HepG2 (cell line): ENCODE results near the gene GRM6. TPM values are rescaled to one million over a fixed set of nuclear protein-coding genes. Genes with fewer than 3 reads are reported as not detected.

Experiments
- ATAC-seq: fragments of 200-7000 bp; cut with Tn5 transposase; 3 replicates; pipeline ENCODE4 v1.9.1; 2020; ENCODE audit warnings: mild to moderate bottlenecking, moderate library complexity
- BruUV-seq: library from RNA; stranded (reverse); fragments of 400-500 nt; replicated peaks from 2 replicates; lab custom pipeline; 2021; lab: Mats Ljungman, UMichigan
- CTCF ChIA-PET: fragments of 300-600 bp; formaldehyde crosslinking; extraction: SDS; loops from one replicate; lab custom pipeline; 2021; ENCODE audit warnings: low total read pairs, inconsistent platforms, low intra/inter-chr PET ratio; lab: Yijun Ruan, JAX
- POLR2A ChIA-PET: fragments of 350-600 bp; sonication (Branson Sonifier 250); formaldehyde crosslinking; loops from one replicate; lab custom pipeline; 2020; ENCODE audit warnings: antibody characterized with exemption, inconsistent platforms; lab: Yijun Ruan, JAX
- DNase-seq: peaks from one replicate; pipeline ENCODE4 v3.0.0-alpha.2; 2015; ENCODE audit warnings: low spot score
- FAIRE-seq: peaks from 3 replicates; lab custom pipeline; 2011; peaks lifted over from hg19 to GRCh38; lab: Jason Lieb, UNC
- H2AFZ ChIP-seq: one replicate; pipeline ENCODE4 v1.6.1; 2011; ENCODE audit warnings: low read length, inconsistent platforms
- H3K27ac ChIP-seq: fragments of 300-600 bp; 3 replicates; pipeline ENCODE4 v1.8.0; 2011; ENCODE audit warnings: mixed run types, mild to moderate bottlenecking, mixed read lengths, low read length, inconsistent platforms; ENCODE audit not compliant: insufficient read depth; ENCODE audit errors: extremely low read length
- H3K27me3 ChIP-seq, 2 experiments: fragments of 200-600 bp in 1 of 2; 2 replicates in 1 of 2; 3 replicates in 1 of 2; pipeline versions ENCODE4 v1.6.0 to v1.8.0; 2011; ENCODE audit warnings: low read length in 2 of 2, mild to moderate bottlenecking in 2 of 2, moderate library complexity in 2 of 2, inconsistent platforms in 1 of 2; ENCODE audit not compliant: insufficient read depth in 2 of 2, control insufficient read depth in 1 of 2
- H3K36me3 ChIP-seq, 2 experiments: fragments of 200-600 bp in 1 of 2; replicated peaks in 1 of 2; 2 replicates in 1 of 2; 3 replicates in 1 of 2; pipeline versions ENCODE4 v1.5.1 to v1.8.0; 2011; ENCODE audit warnings: low read length in 2 of 2, inconsistent platforms in 1 of 2; ENCODE audit not compliant: insufficient read depth in 2 of 2, control insufficient read depth in 1 of 2
- H3K4me1 ChIP-seq: 2 replicates; pipeline ENCODE4 v1.5.1; 2012; ENCODE audit warnings: low read length, inconsistent platforms; ENCODE audit not compliant: insufficient read depth
- H3K4me2 ChIP-seq: 2 replicates; pipeline ENCODE4 v1.6.0; 2011; ENCODE audit warnings: low read depth, low read length, inconsistent platforms
- H3K4me3 ChIP-seq, 3 experiments: fragments of 200-600 bp in 1 of 3; sonication (generic), shearing (Covaris generic) in 1 of 3; replicated peaks in 1 of 3; 2 replicates each; pipeline ENCODE4 v1.5.1; 2011 to 2016; ENCODE audit warnings: low read length in 3 of 3, inconsistent platforms in 2 of 3, low read depth in 2 of 3, mild to moderate bottlenecking in 2 of 3, control low read depth in 1 of 3, mixed read lengths in 1 of 3; ENCODE audit not compliant: insufficient read depth in 1 of 3
- H3K79me2 ChIP-seq: one replicate; pipeline ENCODE4 v1.6.1; 2011; ENCODE audit warnings: low read length, inconsistent platforms; ENCODE audit not compliant: insufficient read depth
- H3K9ac ChIP-seq: 2 replicates; pipeline ENCODE4 v1.6.0; 2011; ENCODE audit warnings: mild to moderate bottlenecking, low read depth, low read length, inconsistent platforms; ENCODE audit not compliant: insufficient read depth
- H3K9me3 ChIP-seq: 2 replicates; pipeline ENCODE4 v1.5.1; 2012; ENCODE audit warnings: mild to moderate bottlenecking, low read length
- H4K20me1 ChIP-seq: 2 replicates; pipeline ENCODE4 v1.6.0; 2011; ENCODE audit warnings: inconsistent platforms, mild to moderate bottlenecking, low read length, moderate library complexity; ENCODE audit not compliant: insufficient read depth
- JDP2 ChIP-seq: sonication (generic); formaldehyde crosslinking; IDR thresholded peaks from 2 replicates; pipeline ENCODE4 v1.8.1; 2022; ENCODE audit warnings: missing genetic modification reagents, borderline replicate concordance
- TFDP2 ChIP-seq: sonication (generic); formaldehyde crosslinking; IDR thresholded peaks from 2 replicates; pipeline ENCODE4 v1.4.0; 2020; ENCODE audit warnings: missing genetic modification reagents
- XBP1 ChIP-seq: sonication (generic); formaldehyde crosslinking; IDR thresholded peaks from 2 replicates; pipeline ENCODE4 v1.5.0; 2020; ENCODE audit warnings: missing genetic modification reagents
- WGBS: methylation state at CpG from one replicate; pipeline ENCODE4 v1.1.6; 2017; ENCODE audit warnings: low lambda C conversion rate; 5-methylcytosine and 5-hydroxymethylcytosine counted together
- in situ Hi-C: cut with HindIII; loops from 2 replicates; pipeline ENCODE4 v1.10.0; 2017; ENCODE audit warnings: low pct_unique_long_range_greater_than_20kb; ENCODE audit not compliant: extremely low pct_ligation_motif_present
- intact Hi-C: fragments of 100-400 bp; cut with micrococcal nuclease; formaldehyde crosslinking; loops from one replicate; pipeline ENCODE4 v1.10.0; 2022; ENCODE audit not compliant: unreplicated experiment
- polyA plus RNA-seq, 8 experiments: library from polyadenylated mRNA; depleted of rRNA in 3 of 8; stranded (reverse) in 7 of 8; unstranded in 1 of 8; fragments of >200 nt; fragmentation: Illumina TruSeq in 4 of 8; extraction: Trizol in 4 of 8; gene quantifications; 2 replicates each; pipeline versions ENCODE4 v1.2.1 to v1.2.3, GENCODE V29; 2011 to 2016; ENCODE audit warnings: low read depth in 4 of 8, missing spikeins in 1 of 8, mixed read lengths in 1 of 8; ENCODE audit not compliant: insufficient read depth in 1 of 8
- total RNA-seq, 5 experiments: library from RNA; depleted of rRNA; stranded (reverse); fragments of >200 nt; fragmentation: Illumina TruSeq; extraction: Trizol; gene quantifications; 2 replicates each; pipeline ENCODE4 v1.2.3, GENCODE V29; 2016; ENCODE audit warnings: low read depth in 1 of 5
- TF ChIP-seq, protein P1 (sequence below): sonication (generic); formaldehyde crosslinking; IDR thresholded peaks from 2 replicates; pipeline ENCODE4 v1.4.0; 2020; ENCODE audit warnings: missing genetic modification reagents, low read depth, mild to moderate bottlenecking, borderline replicate concordance
- TF ChIP-seq, protein P2 (sequence below): sonication (generic); formaldehyde crosslinking; IDR thresholded peaks from 2 replicates; pipeline ENCODE4 v1.5.1; 2020; ENCODE audit warnings: mild to moderate bottlenecking, missing genetic modification reagents, borderline replicate concordance

GRM6 gene
- total and polyA plus RNA-seq, 2 of the 13 experiments (the other 11 are each of a cell fraction or from before 2014, with no cell fraction given): not detected

DNA sequence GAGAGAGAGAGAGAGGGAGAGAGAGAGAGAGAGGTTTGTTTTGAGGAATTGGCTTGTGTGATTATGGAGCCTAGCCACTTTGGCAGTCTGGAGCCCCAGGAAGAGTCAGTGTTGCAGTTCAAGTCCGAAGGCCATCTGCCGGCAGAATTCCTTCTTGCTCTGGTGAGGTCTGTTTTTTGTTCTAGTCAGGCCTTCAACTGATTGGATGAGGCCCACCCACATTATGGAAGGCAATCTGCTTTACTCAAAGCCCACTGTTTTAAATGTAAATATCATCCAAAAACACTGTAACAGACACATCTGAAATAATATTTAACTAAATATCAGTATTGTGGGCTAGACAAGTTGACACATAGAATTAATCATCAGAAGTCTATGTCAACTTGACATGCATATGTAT is 11.4 kb upstream of the GRM6 start:
- Histone ChIP-seq H3K9me3 (peaks cover 57% of the 10 kb centered on the region), H3K36me3 (no peaks in the 10 kb centered on the region)
- CTCF ChIA-PET: no interaction called here
- TF ChIP-seq XBP1 (CRISPR knock-in tag): no peak
- TF ChIP-seq, protein P1, sequence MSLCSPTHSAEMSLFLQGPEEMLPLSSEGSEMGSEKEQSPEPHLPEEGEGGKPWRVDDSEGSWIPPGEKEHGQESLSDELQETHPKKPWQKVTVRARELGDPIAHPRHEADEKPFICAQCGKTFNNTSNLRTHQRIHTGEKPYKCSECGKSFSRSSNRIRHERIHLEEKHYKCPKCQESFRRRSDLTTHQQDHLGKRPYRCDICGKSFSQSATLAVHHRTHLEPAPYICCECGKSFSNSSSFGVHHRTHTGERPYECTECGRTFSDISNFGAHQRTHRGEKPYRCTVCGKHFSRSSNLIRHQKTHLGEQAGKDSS: no peak
- no peak for TF ChIP-seq TFDP2
- no peak for TF ChIP-seq JDP2 (CRISPR knock-in tag)
- TF ChIP-seq, all 625 proteins: peak for 0
- Histone ChIP-seq H3K79me2 (no peaks in the 10 kb centered on the region), H3K4me3 (no peak overlapping the region), H4K20me1 (no peaks in the 10 kb centered on the region), H3K4me2 (no peak overlapping the region), H3K9ac (no peak overlapping the region), H3K27me3 (no peaks in the 10 kb centered on the region), H2AFZ (no peak overlapping the region), H3K4me1 (no peaks in the 10 kb centered on the region), H3K27ac (no peak overlapping the region)
- no peak for FAIRE-seq
- in situ Hi-C loops: no loop called here
- 38% methylated on average over 2 of the region's 2 CpGs for WGBS
- BruUV-seq: no TSS peak
- intact Hi-C loops: no loop called here
- DNase-seq: no peak
- POLR2A ChIA-PET: no interaction called here
- no peak for ATAC-seq

GRCh38 chr5:178998441-178998840 is 3.3 kb upstream of the GRM6 start:
- FAIRE-seq (no peak), ATAC-seq (no peak), DNase-seq (no peak)
- ChIA-PET CTCF (no interaction called here), POLR2A (no interaction called here)
- no peaks in the 10 kb centered on the region; a peak in 1 of 5 replicates for H3K27me3 ChIP-seq
- H3K9me3 ChIP-seq: peaks cover 22% of the 10 kb centered on the region; the same call in 1 of the 2 replicates
- TF ChIP-seq, protein P2, sequence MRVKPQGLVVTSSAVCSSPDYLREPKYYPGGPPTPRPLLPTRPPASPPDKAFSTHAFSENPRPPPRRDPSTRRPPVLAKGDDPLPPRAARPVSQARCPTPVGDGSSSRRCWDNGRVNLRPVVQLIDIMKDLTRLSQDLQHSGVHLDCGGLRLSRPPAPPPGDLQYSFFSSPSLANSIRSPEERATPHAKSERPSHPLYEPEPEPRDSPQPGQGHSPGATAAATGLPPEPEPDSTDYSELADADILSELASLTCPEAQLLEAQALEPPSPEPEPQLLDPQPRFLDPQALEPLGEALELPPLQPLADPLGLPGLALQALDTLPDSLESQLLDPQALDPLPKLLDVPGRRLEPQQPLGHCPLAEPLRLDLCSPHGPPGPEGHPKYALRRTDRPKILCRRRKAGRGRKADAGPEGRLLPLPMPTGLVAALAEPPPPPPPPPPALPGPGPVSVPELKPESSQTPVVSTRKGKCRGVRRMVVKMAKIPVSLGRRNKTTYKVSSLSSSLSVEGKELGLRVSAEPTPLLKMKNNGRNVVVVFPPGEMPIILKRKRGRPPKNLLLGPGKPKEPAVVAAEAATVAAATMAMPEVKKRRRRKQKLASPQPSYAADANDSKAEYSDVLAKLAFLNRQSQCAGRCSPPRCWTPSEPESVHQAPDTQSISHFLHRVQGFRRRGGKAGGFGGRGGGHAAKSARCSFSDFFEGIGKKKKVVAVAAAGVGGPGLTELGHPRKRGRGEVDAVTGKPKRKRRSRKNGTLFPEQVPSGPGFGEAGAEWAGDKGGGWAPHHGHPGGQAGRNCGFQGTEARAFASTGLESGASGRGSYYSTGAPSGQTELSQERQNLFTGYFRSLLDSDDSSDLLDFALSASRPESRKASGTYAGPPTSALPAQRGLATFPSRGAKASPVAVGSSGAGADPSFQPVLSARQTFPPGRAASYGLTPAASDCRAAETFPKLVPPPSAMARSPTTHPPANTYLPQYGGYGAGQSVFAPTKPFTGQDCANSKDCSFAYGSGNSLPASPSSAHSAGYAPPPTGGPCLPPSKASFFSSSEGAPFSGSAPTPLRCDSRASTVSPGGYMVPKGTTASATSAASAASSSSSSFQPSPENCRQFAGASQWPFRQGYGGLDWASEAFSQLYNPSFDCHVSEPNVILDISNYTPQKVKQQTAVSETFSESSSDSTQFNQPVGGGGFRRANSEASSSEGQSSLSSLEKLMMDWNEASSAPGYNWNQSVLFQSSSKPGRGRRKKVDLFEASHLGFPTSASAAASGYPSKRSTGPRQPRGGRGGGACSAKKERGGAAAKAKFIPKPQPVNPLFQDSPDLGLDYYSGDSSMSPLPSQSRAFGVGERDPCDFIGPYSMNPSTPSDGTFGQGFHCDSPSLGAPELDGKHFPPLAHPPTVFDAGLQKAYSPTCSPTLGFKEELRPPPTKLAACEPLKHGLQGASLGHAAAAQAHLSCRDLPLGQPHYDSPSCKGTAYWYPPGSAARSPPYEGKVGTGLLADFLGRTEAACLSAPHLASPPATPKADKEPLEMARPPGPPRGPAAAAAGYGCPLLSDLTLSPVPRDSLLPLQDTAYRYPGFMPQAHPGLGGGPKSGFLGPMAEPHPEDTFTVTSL: no peak
- BruUV-seq: no TSS peak
- intact Hi-C loops: no loop called here
- no peak overlapping the region for H3K9ac ChIP-seq
- no peaks in the 10 kb centered on the region for H3K4me1 ChIP-seq
- H3K4me2 ChIP-seq: no peak overlapping the region
- no peak overlapping the region for H2AFZ ChIP-seq
- H4K20me1 ChIP-seq: no peaks in the 10 kb centered on the region
- H3K4me3 ChIP-seq: no peak overlapping the region
- H3K79me2 ChIP-seq: no peaks in the 10 kb centered on the region
- no peak overlapping the region for H3K27ac ChIP-seq
- H3K36me3 ChIP-seq: no peaks in the 10 kb centered on the region
- 49% methylated on average over 7 of the region's 13 CpGs for WGBS
- in situ Hi-C loops: no loop called here
